GM18505 (cell line): ENCODE results near the gene TBCD.

Experiments used
- ATAC-seq: cut with Tn5 transposase; IDR thresholded peaks from one replicate; pipeline ENCODE4 v1.9.1; 2021; ENCODE audit not compliant: unreplicated experiment
- POLR2A ChIP-seq: IDR thresholded peaks from 4 replicates; pipeline ENCODE4 v1.6.1; 2011; ENCODE audit warnings: borderline replicate concordance; ENCODE audit not compliant: insufficient read depth, insufficient read length; ENCODE audit errors: extremely low read depth

The TBCD gene

DNA sequence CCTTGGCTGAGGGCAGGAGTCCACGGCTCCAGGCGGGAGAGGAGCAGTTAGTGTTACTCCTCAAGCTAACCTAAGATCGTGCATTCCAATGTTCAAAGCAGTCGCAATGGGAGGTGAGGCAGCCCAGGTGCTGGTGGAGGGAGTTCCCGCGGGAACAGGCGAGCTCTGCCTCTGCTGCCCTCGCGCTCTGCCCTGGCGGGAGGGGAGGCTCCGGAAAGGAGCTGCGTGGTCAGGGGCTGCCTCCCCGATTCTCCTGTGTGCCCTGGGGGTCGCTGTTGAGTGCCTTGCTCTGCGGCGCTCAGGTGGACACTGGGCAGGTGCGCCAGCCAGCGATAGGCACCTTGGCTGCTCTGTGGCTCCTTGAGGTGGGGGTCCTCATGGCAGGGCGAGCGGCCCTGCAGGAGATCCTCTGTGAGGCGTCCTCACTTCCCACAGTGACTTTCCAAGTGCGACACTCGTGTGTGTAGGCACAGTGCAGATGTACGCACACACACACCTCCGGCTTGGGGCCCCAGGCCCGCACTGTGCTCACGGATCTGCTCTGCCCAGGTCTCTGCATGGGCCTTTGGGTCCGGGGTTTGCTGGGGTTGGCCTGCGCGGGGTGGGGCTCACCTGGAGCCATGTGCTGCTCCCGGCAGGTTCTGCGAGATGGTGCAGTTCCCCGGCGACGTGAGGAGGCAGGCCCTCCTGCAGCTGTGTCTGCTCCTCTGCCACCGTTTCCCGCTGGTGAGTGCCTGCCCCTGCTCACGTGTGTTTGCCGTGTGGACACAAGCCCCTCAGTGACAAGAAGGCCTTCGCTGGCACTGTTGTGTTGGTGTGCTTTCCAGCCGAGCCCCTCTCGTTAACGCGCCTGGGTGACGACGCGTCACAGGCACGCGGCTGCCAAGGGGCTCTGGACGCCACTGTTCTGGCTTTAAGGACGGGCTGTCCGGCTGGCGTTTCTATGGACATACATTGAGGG is 185.8 kb downstream of the TBCD start:
- no peak for TF ChIP-seq POLR2A
- ATAC-seq = no peak

DNA sequence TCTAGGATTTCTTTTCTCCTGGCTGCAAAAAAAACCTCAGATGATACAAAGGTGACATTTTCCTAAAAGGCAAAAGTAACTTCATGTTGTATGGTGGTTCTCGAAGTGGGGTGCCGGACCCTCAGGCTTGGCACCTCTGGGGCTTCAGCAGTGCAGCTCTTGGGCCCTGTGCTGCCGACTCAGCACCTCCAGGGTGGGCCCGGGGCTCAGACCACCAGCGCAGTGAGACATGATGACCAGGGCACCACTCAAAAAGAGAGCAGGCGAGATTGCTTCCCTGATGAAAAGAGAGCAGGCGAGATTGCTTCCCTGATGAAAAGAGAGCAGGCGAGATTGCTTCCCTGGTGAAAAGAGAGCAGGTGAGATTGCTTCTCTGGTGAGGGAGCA is 186.6 kb downstream of the TBCD start:
- no peak for ATAC-seq
- no peak for TF ChIP-seq POLR2A

DNA sequence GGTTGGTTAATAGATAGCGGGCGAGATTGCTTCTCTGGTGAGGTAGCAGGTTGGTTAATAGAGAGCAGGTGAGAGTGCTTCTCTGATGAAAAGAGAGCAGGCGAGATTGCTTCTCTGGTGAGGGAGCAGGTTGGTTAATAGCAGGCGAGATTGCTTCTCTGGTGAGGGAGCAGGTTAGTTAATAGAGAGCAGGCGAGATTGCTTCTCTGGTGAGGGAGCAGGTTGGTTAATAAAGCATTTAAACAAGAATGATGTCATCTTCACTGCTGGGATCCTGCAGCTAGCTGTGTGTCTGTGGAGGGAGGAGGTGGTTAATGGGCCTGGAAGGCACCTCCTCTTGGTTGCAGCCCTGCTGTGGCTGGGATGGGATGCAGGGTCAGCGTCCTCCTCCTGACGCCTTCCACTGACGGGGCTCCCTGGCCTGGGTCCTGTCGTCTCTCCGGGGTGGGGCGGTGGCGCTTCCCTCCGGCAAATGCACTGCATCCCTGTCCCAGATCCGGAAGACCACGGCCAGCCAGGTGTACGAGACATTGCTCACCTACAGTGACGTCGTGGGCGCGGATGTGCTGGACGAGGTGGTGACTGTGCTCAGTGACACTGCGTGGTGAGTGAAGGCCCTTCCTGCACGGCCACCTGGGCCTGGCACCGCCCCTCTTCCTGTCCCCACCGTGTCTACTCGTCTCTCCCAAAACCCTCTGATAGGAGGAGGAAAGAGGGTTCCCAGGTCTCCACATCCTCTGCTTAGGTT is 187.2 kb downstream of the TBCD start:
- ATAC-seq = no peak
- no peak for TF ChIP-seq POLR2A

DNA sequence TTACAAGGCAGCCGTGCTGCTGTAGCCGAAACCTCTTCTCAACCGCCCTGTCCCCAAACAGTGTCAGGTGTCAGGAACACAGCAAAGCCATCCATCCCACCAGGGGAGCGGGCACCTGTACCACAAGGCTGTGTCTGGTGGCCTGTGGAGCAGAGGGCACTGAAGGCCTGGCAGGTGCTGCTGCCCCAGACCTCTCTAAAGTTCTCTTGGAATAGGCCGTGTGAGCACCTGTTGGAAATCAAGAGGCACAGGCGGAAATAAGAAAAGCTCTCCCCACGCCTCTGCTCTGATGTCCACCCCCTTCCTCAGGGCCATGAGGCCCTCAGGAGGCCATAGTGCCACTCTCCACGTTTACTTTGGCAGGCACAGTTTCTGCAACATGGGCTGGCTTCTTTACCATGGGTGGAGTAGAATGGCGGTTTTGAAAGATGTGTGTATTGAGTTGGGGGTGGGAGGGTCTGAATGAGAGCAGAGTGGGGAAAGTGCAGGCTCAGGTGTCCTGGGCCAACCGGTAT is 187.8 kb downstream of the TBCD start:
- no peak for ATAC-seq
- no peak for TF ChIP-seq POLR2A

DNA sequence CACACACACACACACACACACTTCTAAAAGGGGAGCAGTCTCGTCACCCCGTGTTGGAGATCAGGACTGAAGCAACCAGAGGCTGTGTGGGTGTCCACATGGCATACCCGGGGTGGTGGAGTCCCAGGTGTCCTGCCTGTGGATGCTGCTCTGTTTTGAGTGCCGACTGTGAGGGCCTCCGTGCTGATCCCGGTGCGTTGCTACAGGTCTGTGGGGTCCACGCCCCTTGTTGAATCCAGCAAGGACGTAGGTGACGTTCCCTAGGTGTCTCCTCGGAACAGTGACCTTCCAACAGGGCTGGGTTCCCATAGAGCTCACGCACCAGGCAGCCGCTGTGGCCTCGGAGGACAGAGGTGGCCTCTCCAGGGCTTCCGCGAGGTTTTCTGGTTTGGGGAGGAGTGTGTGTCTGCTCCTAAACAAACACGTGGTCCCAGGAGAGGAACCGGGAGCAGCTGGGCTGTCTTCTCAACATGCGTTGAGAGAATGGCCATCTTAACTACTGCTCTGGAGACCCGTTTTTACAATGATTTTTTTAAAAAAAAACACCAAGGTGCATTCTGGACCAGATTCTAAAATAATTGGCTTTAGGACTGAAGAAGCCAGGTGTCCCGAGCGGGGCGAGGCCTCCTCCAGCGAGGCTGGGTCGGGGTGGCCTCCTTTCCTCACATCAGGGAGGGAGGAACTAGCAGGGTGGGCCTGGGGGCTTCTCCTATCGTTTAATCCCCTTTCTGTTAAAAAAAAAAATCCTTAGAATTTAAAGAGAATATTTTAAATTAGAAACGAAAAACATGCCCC is 188.6 kb downstream of the TBCD start:
- ATAC-seq = no peak
- TF ChIP-seq POLR2A = no peak

DNA sequence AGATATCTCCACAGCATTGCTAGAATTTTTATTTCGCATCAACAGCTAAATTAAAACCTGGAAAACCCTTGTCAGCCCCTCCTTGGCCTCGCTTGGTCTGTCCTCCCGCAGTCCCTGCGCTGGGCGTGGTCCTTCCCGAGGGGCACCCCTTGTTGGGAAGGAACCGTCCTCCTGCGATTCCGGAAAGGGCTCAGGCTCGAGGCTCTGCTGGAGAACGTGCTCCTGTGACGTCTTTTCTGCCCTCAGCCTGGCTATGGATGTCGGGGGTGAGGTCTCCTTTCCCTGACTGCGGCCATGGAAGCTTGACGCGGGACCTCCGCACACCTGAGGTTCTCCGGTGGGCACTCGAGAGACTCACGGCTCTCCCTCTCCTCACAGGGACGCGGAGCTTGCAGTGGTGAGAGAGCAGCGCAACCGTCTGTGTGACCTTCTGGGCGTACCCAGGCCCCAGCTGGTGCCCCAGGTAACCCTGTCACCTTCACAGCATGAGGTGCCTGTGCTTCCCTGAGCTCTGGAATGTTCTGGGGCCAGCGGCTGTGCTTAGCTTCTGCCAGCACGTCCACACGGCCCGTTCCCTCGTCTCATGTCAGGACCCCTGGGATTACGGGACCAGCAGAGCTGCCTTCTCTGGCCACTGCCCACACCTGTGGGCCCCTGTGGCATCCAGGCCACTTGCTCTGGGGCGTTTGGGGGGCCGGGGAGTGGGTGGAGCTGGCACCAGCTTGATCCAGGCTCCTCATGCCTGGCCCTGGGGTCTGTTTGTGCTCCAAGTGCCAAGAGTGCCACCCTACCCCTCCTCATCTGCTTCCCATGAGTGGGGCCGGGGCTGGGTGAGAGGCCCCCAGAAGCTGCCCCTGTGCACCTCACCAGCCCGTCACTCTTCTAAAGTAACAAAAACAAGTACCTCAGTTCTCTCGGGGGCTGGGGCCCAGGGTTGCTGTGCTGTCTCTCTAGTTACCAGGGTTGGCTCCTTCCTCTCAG is 189.4 kb downstream of the TBCD start:
- TF ChIP-seq POLR2A = no peak
- ATAC-seq = no peak

DNA sequence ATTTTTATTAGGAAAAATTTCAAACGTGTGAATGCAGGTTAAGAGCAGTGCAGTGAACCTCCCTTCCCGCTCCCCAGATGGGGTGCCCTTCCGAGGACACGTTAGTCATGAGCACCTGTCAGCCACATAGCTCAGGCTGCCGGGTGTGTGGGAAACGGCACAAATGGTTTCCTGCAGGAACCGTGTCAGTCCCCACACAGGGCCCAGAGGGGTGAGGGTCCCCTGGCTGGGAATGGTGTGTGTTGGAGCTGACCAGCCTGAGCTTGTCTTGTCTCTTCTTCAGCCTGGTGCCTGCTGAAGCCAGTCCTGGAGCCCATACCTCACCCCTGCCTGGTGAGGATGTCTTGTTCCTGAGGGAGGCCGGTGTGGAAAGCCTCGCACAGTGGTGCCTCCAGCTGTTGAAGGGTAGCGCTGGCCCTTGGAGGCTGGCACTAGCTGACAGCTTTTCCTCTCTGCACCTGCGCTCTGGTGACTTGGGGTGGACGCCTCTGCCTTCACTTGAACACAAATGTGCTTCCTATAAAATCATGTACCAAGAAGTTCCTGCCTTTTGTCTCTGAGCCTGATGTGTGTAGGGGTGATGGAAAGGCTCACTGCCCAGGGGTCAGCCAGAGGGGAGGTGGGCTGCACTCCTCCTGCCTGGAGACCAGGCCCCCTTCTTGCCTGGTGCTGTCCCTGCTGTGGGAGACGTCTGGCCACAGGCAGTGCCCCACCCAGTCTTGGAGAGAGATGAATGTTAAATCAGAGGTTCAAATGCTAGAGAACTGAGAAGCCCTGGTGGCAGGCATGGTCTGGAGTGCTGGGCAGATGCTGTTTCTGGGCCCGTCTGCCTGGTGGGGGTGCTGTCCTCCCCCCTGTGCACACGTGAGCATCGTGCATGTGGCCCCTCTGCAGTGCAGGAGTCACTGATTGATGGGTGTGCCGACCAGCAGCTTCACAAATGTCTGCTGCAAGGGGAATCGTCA is 190.6 kb downstream of the TBCD start:
- ATAC-seq = no peak

DNA sequence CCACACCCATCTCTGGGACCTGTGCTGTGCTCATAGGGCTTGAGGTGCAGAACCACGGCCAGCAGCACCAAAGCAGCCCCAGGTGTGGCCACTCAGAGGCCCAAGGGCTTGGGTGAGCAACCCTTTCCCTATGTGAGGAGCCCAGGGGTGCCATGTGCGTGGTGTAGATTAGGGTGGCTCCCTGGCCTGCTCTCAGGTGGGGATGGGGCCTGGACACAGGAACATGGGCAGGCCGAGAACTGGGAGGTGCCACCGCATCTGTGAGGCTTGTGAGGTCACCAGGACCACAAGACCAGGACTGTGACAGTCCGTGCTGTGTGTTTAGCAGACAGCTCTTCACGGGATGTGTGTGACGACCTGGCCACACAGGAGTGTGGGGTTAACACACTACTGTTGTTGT is 191.5 kb downstream of the TBCD start:
- no peak for ATAC-seq
- TF ChIP-seq POLR2A = no peak

More for the DNA sequence above, 190.6 kb downstream of the TBCD start:
- no peak for TF ChIP-seq POLR2A

DNA sequence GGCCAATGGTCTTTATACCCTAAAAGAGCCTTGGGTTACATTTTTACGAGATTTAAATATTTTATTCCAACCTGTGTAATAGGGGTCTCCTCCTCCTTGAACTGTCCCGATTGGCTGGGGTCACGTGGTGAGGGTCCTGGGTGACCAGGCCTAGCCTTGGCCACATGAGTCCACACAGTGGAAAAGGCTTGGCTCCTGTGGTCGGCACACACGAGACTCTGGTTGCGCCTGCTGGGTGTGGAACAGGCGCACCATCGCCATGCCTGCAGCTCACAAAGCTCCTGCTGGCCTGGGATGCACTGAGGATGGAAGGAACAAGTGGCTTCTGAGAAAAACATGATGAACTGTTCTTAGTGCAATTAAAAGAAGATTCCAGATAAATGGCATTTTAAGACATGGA is 191.9 kb downstream of the TBCD start:
- ATAC-seq = no peak
- no peak for TF ChIP-seq POLR2A

DNA sequence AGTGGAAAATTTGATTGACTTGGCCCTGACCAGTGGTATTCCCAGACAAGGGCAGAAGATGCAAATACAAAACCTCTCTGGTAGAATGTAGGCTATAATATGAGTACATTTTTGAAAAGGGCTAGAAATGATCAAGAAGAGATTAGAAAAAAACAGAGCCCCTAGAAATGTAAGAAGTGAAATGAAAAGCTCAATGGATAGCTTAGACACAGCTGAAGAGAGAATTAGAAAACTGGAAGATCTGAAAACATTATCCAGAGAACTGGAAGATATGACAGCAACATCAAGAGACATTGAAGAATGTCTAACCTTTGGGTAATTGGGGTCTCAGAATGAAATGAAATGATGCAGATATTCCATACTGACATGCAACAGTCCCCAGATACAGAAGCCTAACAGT is 193.1 kb downstream of the TBCD start:
- TF ChIP-seq POLR2A = no peak
- ATAC-seq = no peak

DNA sequence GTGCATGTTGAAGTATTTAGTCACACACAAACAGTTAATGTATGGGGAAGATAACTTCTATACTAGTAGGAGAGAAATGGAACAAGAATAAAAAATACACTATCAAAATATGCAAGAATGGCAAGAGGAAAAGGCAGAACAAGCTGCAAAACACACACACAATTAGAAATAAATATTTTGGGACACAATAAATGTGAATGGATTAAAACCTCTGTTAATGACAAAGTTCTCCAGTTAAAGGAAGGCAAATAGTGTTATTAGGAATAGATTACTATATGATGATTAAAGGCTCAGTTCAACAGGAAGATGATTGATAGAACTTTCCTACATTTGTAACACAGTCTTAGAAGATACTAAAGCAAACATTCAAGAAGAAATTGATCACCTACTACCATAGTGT is 194.2 kb downstream of the TBCD start:
- no peak for ATAC-seq
- TF ChIP-seq POLR2A = no peak
